NCI-H1694 treated with DMSO at 0.1 percent for 48 hours (cell line): ENCODE data around the gene ZNF366.
"Not testable (repeated sequence)": the region's sequence is repeated elsewhere in the genome, so short reads cannot be mapped to it uniquely, and the experiment has no call there.

Source experiments
- DNase-seq: peaks from one replicate; lab custom pipeline; 2025; lab: John Stamatoyannopoulos, UW

ZNF366 gene

DNA sequence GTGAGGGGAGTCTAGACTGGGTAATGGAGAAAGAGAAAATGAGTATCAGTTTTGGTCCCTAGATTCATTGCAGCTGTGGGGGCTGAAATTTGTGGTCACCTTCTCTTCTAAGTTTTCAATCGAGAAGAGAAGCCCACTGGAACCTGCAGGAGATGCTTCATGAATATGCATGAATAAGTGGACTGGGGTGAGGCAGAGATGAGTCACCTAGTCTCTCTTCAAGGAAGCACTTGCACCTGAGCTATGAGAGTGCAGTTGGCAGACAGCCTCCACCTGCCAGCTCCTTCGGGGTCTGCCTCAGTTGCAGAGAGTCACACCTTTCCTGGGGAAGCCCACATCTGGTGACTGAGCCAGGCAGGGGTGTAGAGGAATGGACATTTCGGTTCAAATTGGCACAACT is 69.1 kb downstream of the ZNF366 start:
- DNase-seq: no peak

DNA sequence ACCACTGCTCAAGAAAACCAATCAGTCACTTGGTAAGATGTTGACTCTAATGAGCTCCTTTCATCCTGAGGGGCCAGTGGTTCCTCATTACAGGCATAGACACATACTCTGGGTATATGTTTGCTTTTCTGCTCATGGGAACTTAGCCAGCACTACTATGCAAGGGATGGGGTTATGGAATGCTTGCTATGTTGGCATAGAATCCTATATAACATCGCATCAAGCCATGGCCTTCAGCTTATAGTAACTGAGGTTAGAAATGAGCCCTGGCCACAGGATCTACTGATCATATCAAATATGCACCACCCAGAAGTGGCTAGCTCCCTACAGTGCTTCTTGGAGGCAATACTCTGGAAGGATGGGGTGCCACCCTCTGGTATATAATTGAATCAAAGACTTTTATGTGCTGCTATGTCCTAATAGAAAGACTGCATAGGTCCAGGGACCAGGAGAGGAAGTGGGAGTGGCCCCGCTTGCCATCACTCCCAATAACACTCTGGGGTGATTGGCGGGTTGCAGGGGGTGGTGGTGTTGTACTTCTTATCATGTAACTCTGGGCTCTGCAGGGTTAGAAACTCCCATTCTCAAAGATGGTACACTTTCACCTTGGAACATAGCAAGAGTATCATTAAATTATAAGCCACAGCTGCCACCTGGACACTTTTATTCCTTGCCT is 70.3 kb downstream of the ZNF366 start:
- DNase-seq: no peak

GRCh38 chr5:72434781-72435437 is 72.3 kb downstream of the ZNF366 start:
- no peak for DNase-seq

GRCh38 chr5:72434056-72434780 is 73.0 kb downstream of the ZNF366 start:
- no peak for DNase-seq

GRCh38 chr5:72433522-72433921 is 73.7 kb downstream of the ZNF366 start:
- no peak for DNase-seq

DNA sequence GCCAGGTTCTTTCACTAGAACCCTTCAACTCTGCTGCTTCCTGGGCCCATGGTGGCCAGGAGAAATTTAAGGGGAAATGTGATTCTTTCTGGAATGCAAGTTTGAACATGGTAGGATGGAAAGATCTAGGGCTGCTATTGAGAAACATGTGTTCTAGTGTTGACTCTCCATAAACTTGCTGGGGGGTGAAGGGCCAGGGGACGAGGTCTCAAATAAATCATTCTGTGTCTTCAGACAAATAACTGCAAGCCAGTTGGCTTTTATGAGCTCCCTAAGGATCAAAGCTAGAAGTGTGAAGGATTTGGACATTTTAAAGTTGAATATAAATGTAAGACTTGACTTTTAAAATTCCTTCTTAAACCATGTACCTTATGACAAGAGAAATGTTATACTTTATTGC is 78.5 kb downstream of the ZNF366 start:
- DNase-seq: no peak

DNA sequence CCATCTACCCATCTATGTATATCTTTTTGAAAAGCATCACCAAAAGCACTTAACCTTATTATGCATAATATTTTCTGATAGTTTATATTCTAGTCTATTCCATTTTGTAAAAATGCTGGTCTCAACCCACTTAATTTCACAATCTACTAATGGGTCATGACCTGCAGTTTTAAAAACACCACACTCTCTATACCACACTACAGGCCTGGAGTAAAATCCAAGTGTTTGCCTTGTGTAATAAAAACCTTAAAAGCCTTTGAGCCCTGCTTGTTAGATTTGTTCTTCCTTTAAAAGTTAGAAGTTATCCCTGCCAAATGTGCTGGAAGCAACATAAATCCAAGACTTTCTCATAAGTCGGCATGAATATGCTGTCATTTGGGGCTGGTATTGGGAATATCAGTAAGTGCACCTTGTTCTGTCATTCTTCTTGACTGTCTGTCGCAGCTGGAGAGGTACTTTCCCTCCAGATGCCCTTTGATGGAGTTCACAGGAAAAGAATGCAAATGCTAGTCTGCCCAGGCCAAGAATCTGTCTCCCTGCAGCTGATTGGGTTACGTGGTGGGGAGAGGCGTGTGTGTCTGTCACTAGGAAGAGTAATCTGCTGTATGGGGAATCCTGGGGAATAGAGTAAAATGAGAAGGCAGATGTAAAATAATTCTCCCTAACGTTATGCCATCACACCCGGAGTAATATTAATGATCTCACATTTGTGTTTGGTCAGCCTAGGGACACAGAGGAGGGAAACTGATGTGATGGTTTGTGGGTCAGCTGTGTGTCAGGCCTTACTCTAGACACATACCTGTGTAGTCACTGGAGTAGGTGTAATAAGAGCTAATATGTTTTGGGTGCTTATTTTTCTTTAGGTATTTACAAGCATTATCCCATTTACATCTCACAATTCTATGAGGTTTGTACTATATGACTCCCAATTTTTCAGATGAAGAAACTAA is 79.4 kb downstream of the ZNF366 start:
- DNase-seq: no peak

GRCh38 chr5:72427016-72427415 is 80.2 kb downstream of the ZNF366 start:
- no peak for DNase-seq

GRCh38 chr5:72426019-72426418 is 81.2 kb downstream of the ZNF366 start:
- DNase-seq: no peak

GRCh38 chr5:72418271-72418670 is 88.9 kb downstream of the ZNF366 start:
- DNase-seq: no peak

GRCh38 chr5:72417333-72418062 is 89.7 kb downstream of the ZNF366 start:
- DNase-seq: no peak

- DNase-seq: no peak
These were observed 91.4 kb downstream of the ZNF366 start for GRCh38 chr5:72415616-72416325.

DNA sequence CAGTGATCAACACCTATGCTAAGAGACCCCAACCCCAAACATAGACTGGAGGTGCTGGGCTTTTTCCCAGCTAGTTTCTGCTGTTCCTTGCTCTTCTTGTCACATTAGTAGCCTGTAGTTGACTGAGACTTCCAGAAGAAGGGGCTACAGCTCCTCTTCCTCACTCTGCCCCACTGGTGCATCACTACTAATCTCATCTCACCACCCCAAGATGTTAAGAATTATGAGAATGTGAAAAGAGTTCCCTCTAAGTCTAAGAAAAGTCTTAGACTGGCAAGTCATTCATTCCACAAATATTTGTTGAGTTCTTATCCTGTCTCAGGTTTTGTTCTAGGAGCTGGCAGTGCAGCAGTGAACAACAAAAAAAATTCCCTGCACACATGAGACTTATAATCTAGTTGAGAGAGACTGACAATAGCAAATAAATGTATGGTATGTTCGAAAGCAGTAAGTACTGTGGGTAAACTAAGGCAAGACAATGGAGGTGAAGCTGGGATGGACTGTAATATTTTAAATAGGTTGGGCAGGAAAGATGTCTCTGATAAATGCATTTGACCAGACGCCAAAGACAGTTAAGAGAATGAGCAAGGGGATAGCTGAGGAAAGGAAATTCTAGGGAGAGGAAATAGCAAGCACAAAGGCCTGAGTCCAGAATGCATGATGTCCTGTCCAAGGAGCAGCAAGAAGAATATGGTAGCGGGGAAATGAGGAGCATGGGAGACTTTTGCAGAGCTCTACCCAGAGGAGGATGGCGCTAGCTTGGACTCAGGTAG is 94.7 kb downstream of the ZNF366 start:
- no peak for DNase-seq

- DNase-seq: no peak
These were observed 96.4 kb downstream of the ZNF366 start for GRCh38 chr5:72410688-72411295.

DNA sequence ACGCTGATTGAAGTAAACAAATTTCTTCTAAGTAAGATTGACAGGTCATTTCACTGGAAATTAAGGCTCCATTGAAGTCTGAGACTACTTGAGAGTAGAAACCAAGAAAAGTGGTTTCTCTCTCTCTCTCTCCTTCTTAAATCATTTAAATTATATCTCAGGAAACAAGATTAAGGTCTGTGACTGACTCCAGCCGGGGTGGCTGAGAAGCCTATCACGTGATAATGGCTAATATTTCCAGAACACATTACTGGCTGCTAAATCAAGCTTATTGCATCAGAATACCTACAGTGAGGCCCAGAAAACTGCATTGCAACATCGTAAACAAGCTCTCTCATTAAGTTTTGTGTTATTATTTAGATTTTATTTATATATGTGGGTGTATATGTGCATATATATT is 98.6 kb downstream of the ZNF366 start:
- DNase-seq: no peak

DNA sequence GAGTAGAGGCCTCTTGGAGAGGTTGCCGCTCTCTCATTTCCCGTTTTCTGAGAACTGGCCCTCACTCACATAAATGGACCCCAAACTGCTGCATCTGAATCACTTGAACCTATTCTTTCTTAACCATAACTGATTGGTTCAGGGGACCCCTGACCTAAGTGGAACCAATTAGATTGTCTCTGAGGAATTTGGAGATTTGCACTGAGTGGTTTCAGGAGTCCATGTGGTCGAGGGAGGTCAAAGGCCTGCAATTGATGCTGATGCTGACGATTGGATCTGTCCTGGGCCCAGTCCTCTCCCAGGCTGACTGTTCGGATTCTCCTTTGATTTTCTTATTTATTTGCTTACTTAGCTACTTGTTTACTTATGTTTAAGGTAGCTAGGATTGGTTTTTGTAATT is 99.1 kb downstream of the ZNF366 start:
- DNase-seq: no peak

DNA sequence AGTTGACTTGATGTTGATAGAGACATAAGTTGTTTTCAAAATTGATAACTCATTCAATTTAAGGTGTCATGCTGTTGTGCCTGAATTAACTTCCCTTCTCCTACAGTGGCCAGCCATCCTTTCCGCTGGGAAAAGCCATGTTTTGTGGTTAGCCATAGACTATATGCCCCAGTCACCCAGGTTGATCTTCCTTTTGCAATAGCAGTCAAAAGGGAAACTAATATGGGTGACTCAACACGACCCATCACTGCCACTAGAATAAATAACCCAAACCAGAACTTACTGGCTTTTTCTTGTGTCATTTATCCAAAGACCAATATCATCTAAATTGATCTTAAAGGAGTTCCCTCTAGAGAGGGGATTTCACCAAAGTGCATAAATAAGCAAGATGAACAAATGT is 99.7 kb downstream of the ZNF366 start:
- DNase-seq: no peak

DNA sequence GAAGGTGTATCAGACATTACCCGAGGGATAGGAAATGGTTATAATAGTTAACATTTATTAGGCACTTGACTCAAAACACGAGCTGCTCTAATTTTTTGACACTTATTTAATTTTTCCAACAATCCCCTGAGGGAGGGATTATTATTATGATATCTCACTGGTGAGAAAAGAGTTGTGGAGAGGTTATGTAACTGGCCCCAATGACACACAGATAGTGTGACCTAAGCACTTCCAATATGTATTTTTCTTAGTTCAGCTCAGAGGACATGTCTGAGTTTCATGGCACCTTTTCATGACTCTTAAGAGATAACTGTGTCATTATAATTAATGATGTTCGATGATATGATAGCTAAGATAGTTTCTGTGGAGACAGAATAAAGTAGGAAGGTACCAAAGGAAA is 100.1 kb downstream of the ZNF366 start:
- no peak for DNase-seq

- not testable (repeated sequence) for DNase-seq
These were observed 102.4 kb downstream of the ZNF366 start for GRCh38 chr5:72404771-72405170.
